HepG2 (cell line): Measurements from ENCODE around the gene COX14. TPM values are rescaled to one million over a fixed set of nuclear protein-coding genes. Genes with fewer than 3 reads are reported as not detected.

Experiments
- ESRRA ChIP-seq: sonication (generic); formaldehyde crosslinking; IDR thresholded peaks from 2 replicates; pipeline ENCODE4 v1.5.1; 2020; ENCODE audit warnings: mild to moderate bottlenecking, low read depth, missing genetic modification reagents
- MTF1 ChIP-seq: sonication (generic); formaldehyde crosslinking; IDR thresholded peaks from 2 replicates; pipeline ENCODE4 v1.5.0; 2020; ENCODE audit warnings: missing genetic modification reagents
- USF2 ChIP-seq, 2 experiments: sonication (generic) in 1 of 2; formaldehyde crosslinking in 1 of 2; IDR thresholded peaks; 2 replicates each; pipeline versions ENCODE4 v1.5.1 to v1.6.1; 2011 to 2020; ENCODE audit warnings: borderline replicate concordance in 1 of 2, low read depth in 1 of 2, low read length in 1 of 2, mild to moderate bottlenecking in 1 of 2, missing genetic modification reagents in 1 of 2, moderate library complexity in 1 of 2
- YEATS2 ChIP-seq: sonication (generic); formaldehyde crosslinking; IDR thresholded peaks from 2 replicates; pipeline ENCODE4 v1.4.0; 2020; ENCODE audit warnings: missing genetic modification reagents, borderline replicate concordance
- ZBTB10 ChIP-seq: sonication (generic); formaldehyde crosslinking; IDR thresholded peaks from 2 replicates; pipeline ENCODE4 v1.4.0; 2020; ENCODE audit warnings: missing genetic modification reagents, borderline replicate concordance
- polyA plus RNA-seq, 8 experiments: library from polyadenylated mRNA; depleted of rRNA in 3 of 8; stranded (reverse) in 7 of 8; unstranded in 1 of 8; fragments of >200 nt; fragmentation: Illumina TruSeq in 4 of 8; extraction: Trizol in 4 of 8; gene quantifications; 2 replicates each; pipeline versions ENCODE4 v1.2.1 to v1.2.3, GENCODE V29; 2011 to 2016; ENCODE audit warnings: low read depth in 4 of 8, missing spikeins in 1 of 8, mixed read lengths in 1 of 8; ENCODE audit not compliant: insufficient read depth in 1 of 8
- total RNA-seq, 5 experiments: library from RNA; depleted of rRNA; stranded (reverse); fragments of >200 nt; fragmentation: Illumina TruSeq; extraction: Trizol; gene quantifications; 2 replicates each; pipeline ENCODE4 v1.2.3, GENCODE V29; 2016; ENCODE audit warnings: low read depth in 1 of 5
- TF ChIP-seq, protein P1 (sequence below), 2 experiments: fragments of 450-650 bp in 1 of 2; sonication (generic) in 1 of 2; formaldehyde crosslinking in 1 of 2; IDR thresholded peaks; 2 replicates each; pipeline versions ENCODE4 v1.6.1 to v1.8.0; 2016 to 2022; ENCODE audit warnings: antibody characterized with exemption in 1 of 2, mild to moderate bottlenecking in 1 of 2, missing genetic modification reagents in 1 of 2

The COX14 gene
- total and polyA plus RNA-seq, 2 of the 13 experiments (the other 11 are each of a cell fraction or from before 2014, with no cell fraction given): 53.0 to 71.6 TPM

GRCh38 chr12:50103351-50103750 lies 8.7 kb upstream of the COX14 start (continued):
- TF ChIP-seq USF2 (IDR thresholded peaks at IDR 0.05; ENCODE audit: low read depth, low read length) (no peak), USF2 (CRISPR knock-in tag; IDR thresholded peaks at IDR 0.05; ENCODE audit: borderline replicate concordance) (0 out of 2 replicates have a peak, but pooled peaks have one; percentile 27), YEATS2 (CRISPR knock-in tag) (no peak), MTF1 (CRISPR knock-in tag) (no peak), ESRRA (CRISPR knock-in tag) (no peak), ZBTB10 (CRISPR knock-in tag) (no peak)
- TF ChIP-seq, protein P1, sequence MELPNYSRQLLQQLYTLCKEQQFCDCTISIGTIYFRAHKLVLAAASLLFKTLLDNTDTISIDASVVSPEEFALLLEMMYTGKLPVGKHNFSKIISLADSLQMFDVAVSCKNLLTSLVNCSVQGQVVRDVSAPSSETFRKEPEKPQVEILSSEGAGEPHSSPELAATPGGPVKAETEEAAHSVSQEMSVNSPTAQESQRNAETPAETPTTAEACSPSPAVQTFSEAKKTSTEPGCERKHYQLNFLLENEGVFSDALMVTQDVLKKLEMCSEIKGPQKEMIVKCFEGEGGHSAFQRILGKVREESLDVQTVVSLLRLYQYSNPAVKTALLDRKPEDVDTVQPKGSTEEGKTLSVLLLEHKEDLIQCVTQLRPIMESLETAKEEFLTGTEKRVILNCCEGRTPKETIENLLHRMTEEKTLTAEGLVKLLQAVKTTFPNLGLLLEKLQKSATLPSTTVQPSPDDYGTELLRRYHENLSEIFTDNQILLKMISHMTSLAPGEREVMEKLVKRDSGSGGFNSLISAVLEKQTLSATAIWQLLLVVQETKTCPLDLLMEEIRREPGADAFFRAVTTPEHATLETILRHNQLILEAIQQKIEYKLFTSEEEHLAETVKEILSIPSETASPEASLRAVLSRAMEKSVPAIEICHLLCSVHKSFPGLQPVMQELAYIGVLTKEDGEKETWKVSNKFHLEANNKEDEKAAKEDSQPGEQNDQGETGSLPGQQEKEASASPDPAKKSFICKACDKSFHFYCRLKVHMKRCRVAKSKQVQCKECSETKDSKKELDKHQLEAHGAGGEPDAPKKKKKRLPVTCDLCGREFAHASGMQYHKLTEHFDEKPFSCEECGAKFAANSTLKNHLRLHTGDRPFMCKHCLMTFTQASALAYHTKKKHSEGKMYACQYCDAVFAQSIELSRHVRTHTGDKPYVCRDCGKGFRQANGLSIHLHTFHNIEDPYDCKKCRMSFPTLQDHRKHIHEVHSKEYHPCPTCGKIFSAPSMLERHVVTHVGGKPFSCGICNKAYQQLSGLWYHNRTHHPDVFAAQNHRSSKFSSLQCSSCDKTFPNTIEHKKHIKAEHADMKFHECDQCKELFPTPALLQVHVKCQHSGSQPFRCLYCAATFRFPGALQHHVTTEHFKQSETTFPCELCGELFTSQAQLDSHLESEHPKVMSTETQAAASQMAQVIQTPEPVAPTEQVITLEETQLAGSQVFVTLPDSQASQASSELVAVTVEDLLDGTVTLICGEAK (IDR thresholded peaks at IDR 0.05): no peak
- TF ChIP-seq, protein P1 (CRISPR knock-in tag; IDR thresholded peaks at IDR 0.05): no peak
